Activated CD8-positive, alpha-beta T cell treated with anti-CD3 and anti-CD28 coated beads for 36 hours (primary cell): ENCODE measurements around the gene PRKD1. TPM values are rescaled to one million over a fixed set of nuclear protein-coding genes. Genes with fewer than 3 reads are reported as not detected.

Source experiments
- ATAC-seq: fragments of 200-7000 bp; cut with Tn5 transposase; one replicate; pipeline ENCODE4 v1.10.0; 2021; ENCODE audit warnings: mild to moderate bottlenecking, moderate library complexity
- CTCF ChIA-PET: fragments of 350-600 bp; sonication (Branson Sonifier 250); formaldehyde crosslinking; loops from one replicate; lab custom pipeline; 2021; ENCODE audit warnings: antibody characterized with exemption; lab: Charles Lee
- POLR2A ChIA-PET: fragments of 350-600 bp; sonication (Branson Sonifier 250); formaldehyde crosslinking; loops from one replicate; lab custom pipeline; 2021; ENCODE audit warnings: antibody characterized with exemption; lab: Charles Lee
- DNase-seq: peaks from one replicate; pipeline ENCODE4 v3.0.0-alpha.2; 2020
- H3K27ac Mint-ChIP-seq: one replicate; pipeline ENCODE4 v1.8.0; 2021; ENCODE audit warnings: mild to moderate bottlenecking, mixed read lengths
- H3K27me3 Mint-ChIP-seq: one replicate; pipeline ENCODE4 v1.8.0; 2021; ENCODE audit warnings: mixed read lengths
- H3K36me3 Mint-ChIP-seq: one replicate; pipeline ENCODE4 v1.8.0; 2021; ENCODE audit warnings: low read depth, mixed read lengths
- H3K4me1 Mint-ChIP-seq: one replicate; pipeline ENCODE4 v1.8.0; 2021; ENCODE audit warnings: low read depth, mixed read lengths
- H3K4me3 Mint-ChIP-seq: one replicate; pipeline ENCODE4 v1.8.0; 2021; ENCODE audit warnings: mild to moderate bottlenecking, moderate library complexity, mixed read lengths
- H3K9me3 Mint-ChIP-seq: one replicate; pipeline ENCODE4 v1.8.0; 2021; ENCODE audit warnings: mixed read lengths
- CTCF ChIP-seq: fragments of 200-600 bp; IDR thresholded peaks from one replicate; pipeline ENCODE4 v1.8.0; 2022; ENCODE audit warnings: antibody characterized with exemption, mild to moderate bottlenecking
- intact Hi-C: fragments of 100-400 bp; cut with micrococcal nuclease; formaldehyde crosslinking; loops from one replicate; pipeline ENCODE4 v1.10.0; 2022
- total RNA-seq, 2 experiments: library from RNA; stranded (reverse); gene quantifications; one replicate each; pipeline ENCODE4 v1.2.3, GENCODE V29; 2021

The PRKD1 gene
- total RNA-seq, 2 experiments from 2014 or later, result not detected

- Mint-ChIP-seq H3K4me1 (no peaks in the 10 kb centered on the region), H3K9me3 (peaks cover 4% of the 10 kb centered on the region), H3K36me3 (no peaks in the 10 kb centered on the region), H3K27ac (no peak overlapping the region), H3K4me3 (no peak overlapping the region), H3K27me3 (no peaks in the 10 kb centered on the region)
- CTCF ChIA-PET, result no interaction called here
- ATAC-seq (no peak), DNase-seq (no peak)
- POLR2A ChIA-PET, result no interaction called here
- TF ChIP-seq CTCF, result no peak
- intact Hi-C loops, result no loop called here
Measured at GRCh38 chr14:29587046-29587445, 340.6 kb downstream of the PRKD1 start.

GRCh38 chr14:29584992-29585391 lies 342.7 kb downstream of the PRKD1 start:
- no peak for ATAC-seq

GRCh38 chr14:29580763-29581162 lies 346.9 kb downstream of the PRKD1 start:
- no peak for ATAC-seq
- no peaks in the 10 kb centered on the region for H3K36me3 Mint-ChIP-seq

More at GRCh38 chr14:29584992-29585391, 342.7 kb downstream of the PRKD1 start:
- ChIA-PET CTCF (no interaction called here), POLR2A (no interaction called here)
- Mint-ChIP-seq H3K27me3 (no peaks in the 10 kb centered on the region), H3K27ac (no peak overlapping the region), H3K9me3 (peaks cover 4% of the 10 kb centered on the region), H3K36me3 (no peaks in the 10 kb centered on the region), H3K4me1 (no peaks in the 10 kb centered on the region), H3K4me3 (no peak overlapping the region)
- TF ChIP-seq CTCF, result no peak
- no peak for DNase-seq
- intact Hi-C loops, result no loop called here

GRCh38 chr14:29579838-29580237 lies 347.8 kb downstream of the PRKD1 start:
- H3K4me3 Mint-ChIP-seq, result no peak overlapping the region
- no peak for TF ChIP-seq CTCF
- H3K27ac Mint-ChIP-seq, result no peak overlapping the region
- no peaks in the 10 kb centered on the region for H3K27me3 Mint-ChIP-seq
- ATAC-seq (no peak), DNase-seq (no peak)
- no peaks in the 10 kb centered on the region for H3K4me1 Mint-ChIP-seq
- ChIA-PET CTCF (no interaction called here), POLR2A (no interaction called here)
- intact Hi-C loops, result no loop called here
- H3K9me3 Mint-ChIP-seq, result no peaks in the 10 kb centered on the region
- no peaks in the 10 kb centered on the region for H3K36me3 Mint-ChIP-seq

More at GRCh38 chr14:29580763-29581162, 346.9 kb downstream of the PRKD1 start:
- TF ChIP-seq CTCF, result no peak
- Mint-ChIP-seq H3K27ac (no peak overlapping the region), H3K4me3 (no peak overlapping the region), H3K9me3 (peaks cover 4% of the 10 kb centered on the region), H3K27me3 (no peaks in the 10 kb centered on the region), H3K4me1 (no peaks in the 10 kb centered on the region)
- ChIA-PET CTCF (no interaction called here), POLR2A (no interaction called here)
- DNase-seq, result no peak
- intact Hi-C loops, result no loop called here

GRCh38 chr14:29576927-29577326 lies 350.7 kb downstream of the PRKD1 start:
- Mint-ChIP-seq H3K27ac (no peak overlapping the region), H3K4me1 (no peaks in the 10 kb centered on the region), H3K27me3 (no peaks in the 10 kb centered on the region), H3K36me3 (no peaks in the 10 kb centered on the region), H3K9me3 (peaks cover 7% of the 10 kb centered on the region), H3K4me3 (no peak overlapping the region)
- intact Hi-C loops, result no loop called here
- ChIA-PET POLR2A (no interaction called here), CTCF (no interaction called here)
- no peak for DNase-seq
- TF ChIP-seq CTCF, result no peak
- ATAC-seq, result no peak
